Loucy (cell line): ENCODE measurements around the gene ACAP2.

Source experiments
- H2AFZ ChIP-seq: fragments of 200-600 bp; sonication (generic); 2 replicates; pipeline ENCODE4 v1.6.0; 2016; ENCODE audit warnings: antibody characterized with exemption, mild to moderate bottlenecking, low read length, moderate library complexity
- H3F3A ChIP-seq: fragments of 200-600 bp; 2 replicates; pipeline ENCODE4 v1.6.0; 2016; ENCODE audit warnings: antibody characterized with exemption, low read depth, mild to moderate bottlenecking
- H3K27me3 ChIP-seq: fragments of 200-600 bp; sonication (generic); 2 replicates; pipeline ENCODE4 v1.6.1; 2014; ENCODE audit warnings: low read length, mild to moderate bottlenecking; ENCODE audit not compliant: insufficient read depth, poor library complexity, severe bottlenecking
- H3K36me3 ChIP-seq: fragments of 200-600 bp; sonication (generic); 2 replicates; pipeline ENCODE4 v1.6.1; 2016; ENCODE audit warnings: low read length; ENCODE audit not compliant: insufficient read depth
- H3K4me1 ChIP-seq: fragments of 200-600 bp; sonication (generic); 2 replicates; pipeline ENCODE4 v1.5.1; 2014; ENCODE audit warnings: low read length, mild to moderate bottlenecking; ENCODE audit not compliant: insufficient read depth, poor library complexity, severe bottlenecking
- H3K4me2 ChIP-seq: fragments of 200-600 bp; sonication (generic); 2 replicates; pipeline ENCODE4 v1.6.0; 2014; ENCODE audit warnings: antibody characterized with exemption, low read length, low read depth, mild to moderate bottlenecking; ENCODE audit not compliant: poor library complexity, severe bottlenecking
- H3K4me3 ChIP-seq: fragments of 200-600 bp; sonication (generic); 2 replicates; pipeline ENCODE4 v1.5.1; 2014; ENCODE audit warnings: low read length, mild to moderate bottlenecking, mixed read lengths; ENCODE audit not compliant: poor library complexity, severe bottlenecking
- H3K79me2 ChIP-seq: fragments of 200-600 bp; sonication (generic); 2 replicates; pipeline ENCODE4 v1.6.1; 2014; ENCODE audit warnings: low read length; ENCODE audit not compliant: insufficient read depth
- H3K9ac ChIP-seq: fragments of 200-600 bp; sonication (generic); 2 replicates; pipeline ENCODE4 v1.6.0; 2014; ENCODE audit warnings: mild to moderate bottlenecking, low read depth, low read length, moderate library complexity; ENCODE audit not compliant: poor library complexity, severe bottlenecking
- H3K9me2 ChIP-seq: fragments of 200-600 bp; sonication (generic); replicated peaks from 2 replicates; pipeline ENCODE4 v1.6.1; 2016; ENCODE audit warnings: low read depth, low read length, mixed read lengths
- H3K9me3 ChIP-seq: fragments of 200-600 bp; sonication (generic); 2 replicates; pipeline ENCODE4 v1.6.1; 2014; ENCODE audit warnings: mild to moderate bottlenecking, antibody characterized with exemption, low read length, low read depth; ENCODE audit not compliant: insufficient read depth
- H4K20me1 ChIP-seq: fragments of 200-600 bp; sonication (generic); 2 replicates; pipeline ENCODE4 v1.6.0; 2014; ENCODE audit warnings: antibody characterized with exemption, low read length, mild to moderate bottlenecking; ENCODE audit not compliant: insufficient read depth, poor library complexity, severe bottlenecking
- EZH2phosphoT487 ChIP-seq: fragments of 200-600 bp; IDR thresholded peaks from 2 replicates; pipeline ENCODE4 v1.6.1; 2018; ENCODE audit warnings: antibody characterized with exemption, mild to moderate bottlenecking, moderate library complexity, borderline replicate concordance
- TF ChIP-seq, protein P1 (sequence below): fragments of 200-600 bp; sonication (generic); conservative IDR thresholded peaks from 2 replicates; pipeline ENCODE4 v1.5.1; 2014; ENCODE audit warnings: mild to moderate bottlenecking, antibody characterized with exemption, low read length

ACAP2 gene

DNA sequence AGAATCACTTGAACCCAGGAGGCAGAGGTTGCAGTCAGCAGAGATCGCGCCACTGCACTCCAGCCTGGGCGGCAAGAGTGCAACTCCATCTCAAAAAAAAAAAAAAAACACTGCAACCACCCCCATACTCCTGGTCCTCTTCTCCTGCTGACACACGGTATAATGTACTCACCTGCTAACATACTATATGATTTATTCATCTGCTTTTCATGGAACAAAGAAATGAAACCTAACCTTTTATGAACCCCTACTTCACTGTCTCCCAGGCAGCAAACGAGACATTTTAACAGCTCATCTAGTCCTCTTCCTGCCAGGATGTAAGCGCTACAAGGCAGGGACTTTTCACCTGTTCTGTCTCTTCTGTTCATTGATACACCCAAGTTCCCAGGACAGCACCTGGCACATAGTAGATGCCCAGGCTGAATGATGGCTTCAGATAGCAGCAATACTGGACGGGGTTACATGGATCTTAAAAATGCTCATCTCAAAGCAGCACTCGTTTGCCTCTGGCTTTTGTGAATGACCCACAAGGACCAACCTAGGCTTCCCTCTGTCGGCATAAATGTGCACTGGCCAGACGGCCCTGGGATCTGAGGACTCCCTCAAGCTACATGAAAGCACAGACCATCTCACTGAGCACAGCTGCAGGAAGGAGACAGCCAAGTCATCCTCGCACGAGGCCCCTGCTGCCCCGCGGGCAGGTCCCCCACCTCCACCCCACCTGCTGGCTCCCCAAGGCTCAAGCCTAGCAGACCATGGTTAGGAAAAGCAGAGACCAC, 192.2 kb downstream of the ACAP2 start:
- Histone ChIP-seq H3K4me1 (peaks cover 36% of the 10 kb centered on the region), H4K20me1 (no peaks in the 10 kb centered on the region), H3K9me2 (no peaks in the 10 kb centered on the region), H3F3A (no peaks in the 10 kb centered on the region), H3K9me3 (no peaks in the 10 kb centered on the region), H3K9ac (peak overlapping the region; percentile 7), H3K27me3 (no peaks in the 10 kb centered on the region), H3K79me2 (peaks cover 87% of the 10 kb centered on the region), H3K4me2 (peak overlapping the region; percentile 37), H3K4me3 (no peak overlapping the region), H3K36me3 (peaks cover 18% of the 10 kb centered on the region; the same call in 1 of the 2 replicates), H2AFZ (no peak overlapping the region)
- TF ChIP-seq EZH2phosphoT487, result no peak
- TF ChIP-seq, protein P1, sequence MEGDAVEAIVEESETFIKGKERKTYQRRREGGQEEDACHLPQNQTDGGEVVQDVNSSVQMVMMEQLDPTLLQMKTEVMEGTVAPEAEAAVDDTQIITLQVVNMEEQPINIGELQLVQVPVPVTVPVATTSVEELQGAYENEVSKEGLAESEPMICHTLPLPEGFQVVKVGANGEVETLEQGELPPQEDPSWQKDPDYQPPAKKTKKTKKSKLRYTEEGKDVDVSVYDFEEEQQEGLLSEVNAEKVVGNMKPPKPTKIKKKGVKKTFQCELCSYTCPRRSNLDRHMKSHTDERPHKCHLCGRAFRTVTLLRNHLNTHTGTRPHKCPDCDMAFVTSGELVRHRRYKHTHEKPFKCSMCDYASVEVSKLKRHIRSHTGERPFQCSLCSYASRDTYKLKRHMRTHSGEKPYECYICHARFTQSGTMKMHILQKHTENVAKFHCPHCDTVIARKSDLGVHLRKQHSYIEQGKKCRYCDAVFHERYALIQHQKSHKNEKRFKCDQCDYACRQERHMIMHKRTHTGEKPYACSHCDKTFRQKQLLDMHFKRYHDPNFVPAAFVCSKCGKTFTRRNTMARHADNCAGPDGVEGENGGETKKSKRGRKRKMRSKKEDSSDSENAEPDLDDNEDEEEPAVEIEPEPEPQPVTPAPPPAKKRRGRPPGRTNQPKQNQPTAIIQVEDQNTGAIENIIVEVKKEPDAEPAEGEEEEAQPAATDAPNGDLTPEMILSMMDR, result no peak

DNA sequence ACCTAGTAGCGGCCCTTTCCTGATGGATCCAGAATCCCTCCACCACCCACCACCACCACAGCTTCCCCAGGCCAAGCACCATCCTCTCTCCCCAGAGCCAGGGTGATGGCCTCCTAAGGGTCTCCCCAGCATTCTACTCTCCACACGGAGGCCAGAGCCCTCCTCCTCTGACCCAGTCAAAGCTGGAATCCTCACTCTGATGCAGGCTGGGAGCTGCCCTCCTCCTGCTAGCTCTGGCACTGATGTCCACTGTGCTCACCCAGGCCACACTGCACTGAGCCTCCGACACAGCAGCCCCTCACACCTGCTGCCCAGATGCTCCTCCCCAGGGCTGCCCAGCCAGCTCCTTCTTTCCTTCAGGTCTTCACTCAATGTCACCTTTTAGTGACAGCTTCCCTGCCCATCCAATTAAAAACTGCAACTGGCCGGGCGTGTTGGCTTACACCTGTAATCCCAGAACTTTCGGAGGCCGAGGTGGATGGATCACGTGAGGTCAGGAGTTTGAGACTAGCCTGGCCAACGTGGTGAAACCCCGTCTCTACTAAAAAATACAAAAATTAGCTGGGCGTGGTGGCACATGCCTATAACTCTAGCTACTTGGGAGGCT, 192.9 kb downstream of the ACAP2 start:
- H3K4me2 ChIP-seq, result no peak overlapping the region
- no peak overlapping the region for H3K4me3 ChIP-seq

DNA sequence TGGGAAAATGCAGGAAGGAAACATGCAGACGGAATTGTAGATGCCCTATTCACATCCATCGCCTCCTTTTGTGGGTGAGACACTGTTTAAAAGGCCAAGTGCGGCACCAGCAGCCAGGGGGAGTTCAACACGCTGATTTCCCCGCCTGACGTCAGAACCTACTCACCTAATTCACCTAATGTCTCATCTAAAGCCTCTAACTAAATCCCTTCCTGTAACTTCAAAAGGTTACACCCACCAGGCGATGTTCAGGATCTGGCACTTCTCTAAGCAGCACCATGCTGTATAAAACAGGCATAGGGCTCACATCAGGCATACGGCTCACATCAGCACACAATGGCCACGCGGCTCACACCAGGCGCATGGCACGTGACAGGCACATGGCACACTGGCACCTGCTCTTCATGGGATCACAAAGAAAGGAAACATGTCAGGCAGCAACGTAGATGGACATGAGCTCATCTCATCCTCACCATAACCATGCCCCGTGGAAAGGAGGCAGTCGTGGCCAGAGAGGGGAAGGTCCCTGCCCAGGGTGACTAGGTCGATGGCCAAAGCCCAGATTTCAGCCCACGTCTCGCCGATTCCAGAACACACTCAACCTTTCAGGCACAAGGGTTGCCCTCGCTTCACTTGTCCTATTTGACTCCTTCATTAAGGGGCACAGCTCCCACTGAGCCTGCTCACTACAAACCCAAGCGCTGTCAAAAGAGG, 193.6 kb downstream of the ACAP2 start:
- Histone ChIP-seq H3K9me2 (no peaks in the 10 kb centered on the region), H3K4me2 (no peak overlapping the region), H3F3A (no peaks in the 10 kb centered on the region), H3K4me1 (peaks cover 34% of the 10 kb centered on the region), H3K27me3 (no peaks in the 10 kb centered on the region), H3K79me2 (peaks cover 79% of the 10 kb centered on the region), H3K9ac (no peak overlapping the region), H3K9me3 (no peaks in the 10 kb centered on the region), H2AFZ (no peak overlapping the region), H4K20me1 (no peaks in the 10 kb centered on the region), H3K4me3 (no peak overlapping the region), H3K36me3 (peaks cover 23% of the 10 kb centered on the region; the same call in 1 of the 2 replicates)
- TF ChIP-seq, protein P1, result no peak
- TF ChIP-seq EZH2phosphoT487, result no peak

More for the DNA sequence above, 192.9 kb downstream of the ACAP2 start:
- Histone ChIP-seq H3F3A (no peaks in the 10 kb centered on the region), H4K20me1 (no peaks in the 10 kb centered on the region), H3K9me3 (no peaks in the 10 kb centered on the region), H3K9ac (no peak overlapping the region), H3K36me3 (peaks cover 23% of the 10 kb centered on the region; the same call in 1 of the 2 replicates), H2AFZ (no peak overlapping the region), H3K27me3 (no peaks in the 10 kb centered on the region), H3K9me2 (no peaks in the 10 kb centered on the region), H3K79me2 (peaks cover 85% of the 10 kb centered on the region), H3K4me1 (peaks cover 36% of the 10 kb centered on the region)
- TF ChIP-seq, protein P1, result no peak
- TF ChIP-seq EZH2phosphoT487, result no peak
